Lower leg skin (tissue), 3 donors: Measurements from ENCODE around the gene AGO4.

Experiments
- POLR2A ChIP-seq, 2 donors: fragments of 450-650 bp; IDR thresholded peaks; one replicate each; pipeline ENCODE4 v1.6.1; 2016 to 2017; ENCODE audit warnings: antibody characterized with exemption in 2 of 2, mild to moderate bottlenecking in 1 of 2, moderate library complexity in 1 of 2
- TF ChIP-seq, protein P1 (sequence below), 3 donors: fragments of 450-650 bp; IDR thresholded peaks; one replicate each; pipeline ENCODE4 v1.5.1; 2016; ENCODE audit warnings: antibody characterized with exemption in 3 of 3, mild to moderate bottlenecking in 3 of 3, moderate library complexity in 2 of 3

DNA sequence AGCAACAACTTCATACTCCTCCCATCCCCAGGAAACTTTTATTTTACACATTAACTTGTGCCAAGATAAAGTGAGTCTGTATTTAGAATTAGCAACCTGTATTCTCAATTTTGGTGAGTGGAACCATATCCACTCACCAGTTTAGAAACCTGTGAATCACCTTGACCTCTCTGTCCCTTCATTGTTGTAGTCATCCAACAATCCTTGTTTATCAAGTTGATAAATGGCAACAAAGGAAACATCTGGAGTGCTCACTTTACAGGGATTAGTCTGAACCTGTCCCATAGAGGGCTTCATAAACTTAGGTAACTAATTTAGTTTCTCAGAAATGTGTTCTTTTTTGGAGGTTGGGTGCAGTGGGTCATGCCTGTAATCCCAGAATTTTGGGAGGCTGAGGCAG is 34.1 kb upstream of the AGO4 start:
- TF ChIP-seq, protein P1, sequence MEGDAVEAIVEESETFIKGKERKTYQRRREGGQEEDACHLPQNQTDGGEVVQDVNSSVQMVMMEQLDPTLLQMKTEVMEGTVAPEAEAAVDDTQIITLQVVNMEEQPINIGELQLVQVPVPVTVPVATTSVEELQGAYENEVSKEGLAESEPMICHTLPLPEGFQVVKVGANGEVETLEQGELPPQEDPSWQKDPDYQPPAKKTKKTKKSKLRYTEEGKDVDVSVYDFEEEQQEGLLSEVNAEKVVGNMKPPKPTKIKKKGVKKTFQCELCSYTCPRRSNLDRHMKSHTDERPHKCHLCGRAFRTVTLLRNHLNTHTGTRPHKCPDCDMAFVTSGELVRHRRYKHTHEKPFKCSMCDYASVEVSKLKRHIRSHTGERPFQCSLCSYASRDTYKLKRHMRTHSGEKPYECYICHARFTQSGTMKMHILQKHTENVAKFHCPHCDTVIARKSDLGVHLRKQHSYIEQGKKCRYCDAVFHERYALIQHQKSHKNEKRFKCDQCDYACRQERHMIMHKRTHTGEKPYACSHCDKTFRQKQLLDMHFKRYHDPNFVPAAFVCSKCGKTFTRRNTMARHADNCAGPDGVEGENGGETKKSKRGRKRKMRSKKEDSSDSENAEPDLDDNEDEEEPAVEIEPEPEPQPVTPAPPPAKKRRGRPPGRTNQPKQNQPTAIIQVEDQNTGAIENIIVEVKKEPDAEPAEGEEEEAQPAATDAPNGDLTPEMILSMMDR (IDR thresholded peaks at IDR 0.05) = no peak
- TF ChIP-seq POLR2A (IDR thresholded peaks at IDR 0.05) = no peak
